Peyer's patch (tissue), 4 donors: ENCODE results near the gene PDE4D. TPM values are rescaled to one million over a fixed set of nuclear protein-coding genes. Genes with fewer than 3 reads are reported as not detected.

ENCODE experiments used
- DNase-seq, 3 donors: peaks; one replicate each; pipeline ENCODE4 v3.0.0-alpha.2; 2017 to 2019
- H3K27ac ChIP-seq, 4 donors: fragments of 200-600 bp; sonication (generic); one replicate each; pipeline ENCODE4 v1.5.1; 2016 to 2019
- H3K27me3 ChIP-seq, 2 donors: fragments of 200-600 bp; sonication (generic); one replicate each; pipeline ENCODE4 v1.5.1; 2019
- H3K36me3 ChIP-seq, 3 donors: fragments of 200-600 bp; sonication (generic); one replicate each; pipeline ENCODE4 v1.5.1; 2016 to 2019
- H3K4me1 ChIP-seq, 4 donors: fragments of 200-600 bp; sonication (generic); one replicate each; pipeline ENCODE4 v1.5.1; 2016 to 2019
- H3K4me3 ChIP-seq, 4 donors: fragments of 200-600 bp; sonication (generic); 1 replicate in 3 of 4; 2 replicates in 1 of 4; pipeline ENCODE4 v1.5.1; 2016 to 2019; ENCODE audit warnings: mild to moderate bottlenecking in 1 of 4
- H3K9me3 ChIP-seq, 4 donors: fragments of 200-600 bp; sonication (generic); one replicate each; pipeline ENCODE4 v1.5.1; 2016 to 2019; ENCODE audit warnings: mild to moderate bottlenecking in 1 of 4
- POLR2A ChIP-seq, 2 donors: fragments of 450-650 bp; IDR thresholded peaks; one replicate each; pipeline ENCODE4 v1.5.1; 2017; ENCODE audit warnings: antibody characterized with exemption in 2 of 2, mild to moderate bottlenecking in 2 of 2, moderate library complexity in 2 of 2
- total RNA-seq, 4 donors: library from RNA; depleted of rRNA; stranded (reverse); fragments of >200 nt; gene quantifications; one replicate each; pipeline ENCODE4 v1.1.0, GENCODE V29; 2016
- TF ChIP-seq, protein P1 (sequence below), 6 experiments: fragments of 450-650 bp in 4 of 6; fragments of 200-600 bp in 2 of 6; sonication (generic) in 1 of 6; IDR thresholded peaks; one replicate each; pipeline ENCODE4 v1.5.1; 2017 to 2019; ENCODE audit warnings: antibody characterized with exemption in 6 of 6, mild to moderate bottlenecking in 3 of 6, moderate library complexity in 1 of 6

The PDE4D gene
- total RNA-seq, 4 donors from 2014 or later = 19.8 to 89.1 (median 43.9) TPM

DNA sequence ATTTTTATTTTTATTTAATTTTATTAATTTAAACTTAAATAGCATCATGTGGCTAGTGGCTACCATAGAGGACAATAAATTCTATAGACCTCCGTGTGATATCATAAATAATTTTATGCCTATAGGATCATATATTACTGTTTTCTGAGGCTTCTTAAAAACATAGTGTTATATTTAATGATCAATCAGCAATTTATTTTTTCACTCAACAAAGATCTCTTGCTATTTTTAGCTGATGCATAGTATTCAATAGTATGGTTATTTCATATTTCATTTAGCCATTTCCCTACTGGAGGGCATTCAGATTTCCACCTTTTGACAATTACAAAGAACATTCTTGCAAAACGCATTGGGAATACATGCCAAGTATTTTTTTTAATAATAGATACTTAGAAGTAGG is 114.1 kb downstream of the PDE4D start:
- Histone ChIP-seq H3K27me3 (no peaks in the 10 kb centered on the region), H3K36me3 (no peaks in the 10 kb centered on the region), H3K27ac (no peak overlapping the region), H3K9me3 (no peaks in the 10 kb centered on the region), H3K4me3 (no peak overlapping the region), H3K4me1 (no peaks in the 10 kb centered on the region)
- no peak for TF ChIP-seq POLR2A (IDR thresholded peaks at IDR 0.05)
- DNase-seq = no peak

DNA sequence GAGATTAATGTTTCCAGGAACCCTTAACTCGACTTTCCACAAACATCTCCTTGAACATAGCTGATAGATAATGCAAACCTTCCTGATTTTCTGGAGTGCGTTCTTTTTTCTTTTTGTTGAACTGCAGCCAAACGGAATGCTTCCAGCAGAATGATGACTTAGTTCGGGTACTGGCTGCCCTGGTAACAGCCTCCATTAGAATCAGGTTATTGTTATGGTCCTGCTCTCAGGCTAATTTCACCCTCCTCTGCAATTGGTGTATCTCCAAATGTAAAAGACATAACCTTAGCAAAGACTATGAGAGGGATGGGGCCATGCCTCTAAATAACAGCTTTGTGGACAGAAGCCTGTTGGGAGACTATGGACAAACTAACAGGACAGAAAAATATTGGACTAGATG is 116.5 kb downstream of the PDE4D start:
- Histone ChIP-seq H3K27ac (no peak overlapping the region), H3K27me3 (no peaks in the 10 kb centered on the region), H3K9me3 (no peaks in the 10 kb centered on the region), H3K4me1 (no peaks in the 10 kb centered on the region), H3K36me3 (no peaks in the 10 kb centered on the region), H3K4me3 (no peak overlapping the region)
- DNase-seq = no peak
- TF ChIP-seq POLR2A (IDR thresholded peaks at IDR 0.05) = no peak
- TF ChIP-seq, protein P1, sequence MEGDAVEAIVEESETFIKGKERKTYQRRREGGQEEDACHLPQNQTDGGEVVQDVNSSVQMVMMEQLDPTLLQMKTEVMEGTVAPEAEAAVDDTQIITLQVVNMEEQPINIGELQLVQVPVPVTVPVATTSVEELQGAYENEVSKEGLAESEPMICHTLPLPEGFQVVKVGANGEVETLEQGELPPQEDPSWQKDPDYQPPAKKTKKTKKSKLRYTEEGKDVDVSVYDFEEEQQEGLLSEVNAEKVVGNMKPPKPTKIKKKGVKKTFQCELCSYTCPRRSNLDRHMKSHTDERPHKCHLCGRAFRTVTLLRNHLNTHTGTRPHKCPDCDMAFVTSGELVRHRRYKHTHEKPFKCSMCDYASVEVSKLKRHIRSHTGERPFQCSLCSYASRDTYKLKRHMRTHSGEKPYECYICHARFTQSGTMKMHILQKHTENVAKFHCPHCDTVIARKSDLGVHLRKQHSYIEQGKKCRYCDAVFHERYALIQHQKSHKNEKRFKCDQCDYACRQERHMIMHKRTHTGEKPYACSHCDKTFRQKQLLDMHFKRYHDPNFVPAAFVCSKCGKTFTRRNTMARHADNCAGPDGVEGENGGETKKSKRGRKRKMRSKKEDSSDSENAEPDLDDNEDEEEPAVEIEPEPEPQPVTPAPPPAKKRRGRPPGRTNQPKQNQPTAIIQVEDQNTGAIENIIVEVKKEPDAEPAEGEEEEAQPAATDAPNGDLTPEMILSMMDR (IDR thresholded peaks at IDR 0.05) = no peak

DNA sequence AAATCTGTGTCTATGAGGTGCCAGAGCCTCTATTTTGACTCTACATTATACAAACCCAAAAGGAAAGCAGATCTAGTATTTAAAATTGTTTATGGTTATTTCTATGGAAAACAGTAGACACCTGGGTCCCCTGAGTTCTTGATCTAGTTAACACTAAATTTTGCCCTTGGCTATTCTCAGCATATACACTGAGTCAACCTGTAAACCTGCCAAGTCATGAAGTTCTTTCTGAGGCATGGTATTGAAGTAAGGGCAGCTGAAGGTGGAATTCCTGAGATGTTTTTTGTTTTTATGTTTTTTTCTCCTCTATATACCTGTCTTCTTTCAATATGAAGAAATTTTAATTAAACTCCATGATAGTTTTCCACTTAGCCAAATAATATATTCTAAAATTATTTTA is 120.2 kb downstream of the PDE4D start:
- TF ChIP-seq, protein P1 (IDR thresholded peaks at IDR 0.05) = no peak
- TF ChIP-seq POLR2A (IDR thresholded peaks at IDR 0.05) = no peak

DNA sequence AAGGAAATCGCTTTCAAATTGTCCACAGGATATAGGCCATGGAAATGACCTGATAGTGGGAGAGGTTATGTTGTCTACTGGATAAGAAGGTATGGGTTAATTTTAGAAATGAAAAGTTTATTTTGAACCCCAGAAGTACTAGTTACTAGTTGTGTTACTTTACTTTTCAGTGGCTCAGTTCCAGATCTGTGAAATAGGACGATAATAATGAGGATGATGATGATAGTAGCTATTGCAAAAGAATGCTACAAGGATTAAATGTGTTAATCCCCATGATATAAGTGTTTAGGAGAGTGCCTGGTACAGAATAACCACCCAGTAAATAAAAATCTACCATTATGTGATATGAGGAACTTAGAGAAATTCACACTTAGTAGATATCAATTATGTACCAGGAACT is 120.8 kb downstream of the PDE4D start:
- no peak for DNase-seq
- Histone ChIP-seq H3K27me3 (no peaks in the 10 kb centered on the region), H3K36me3 (no peaks in the 10 kb centered on the region), H3K27ac (no peak overlapping the region), H3K4me3 (no peak overlapping the region), H3K4me1 (no peaks in the 10 kb centered on the region), H3K9me3 (no peaks in the 10 kb centered on the region)
- TF ChIP-seq POLR2A (IDR thresholded peaks at IDR 0.05) = no peak
- TF ChIP-seq, protein P1 (IDR thresholded peaks at IDR 0.05) = no peak

More for the DNA sequence above, 120.2 kb downstream of the PDE4D start:
- no peaks in the 10 kb centered on the region for H3K36me3 ChIP-seq
- no peaks in the 10 kb centered on the region for H3K4me1 ChIP-seq
- H3K27me3 ChIP-seq = no peaks in the 10 kb centered on the region
- no peaks in the 10 kb centered on the region for H3K9me3 ChIP-seq
- H3K4me3 ChIP-seq = no peak overlapping the region
- no peak overlapping the region for H3K27ac ChIP-seq
- DNase-seq = no peak

DNA sequence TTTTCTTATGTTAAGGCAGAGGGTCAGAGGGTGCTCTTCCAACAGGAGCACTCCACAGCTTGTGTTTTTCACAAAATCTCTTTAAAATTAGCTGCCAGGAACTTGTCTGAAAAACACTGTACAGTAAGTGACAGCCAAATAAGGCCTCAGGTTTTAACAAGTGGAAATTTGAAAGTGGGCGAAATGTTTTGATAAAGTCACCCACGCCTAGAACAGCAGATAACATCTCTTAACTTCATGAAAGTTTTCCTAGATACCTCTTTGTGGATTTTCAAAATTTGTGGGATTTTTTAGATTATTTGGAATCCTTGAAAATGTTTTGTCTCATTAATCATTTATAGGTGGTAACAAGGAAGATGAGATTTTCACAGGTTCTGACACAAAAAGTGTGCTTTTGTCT is 121.3 kb downstream of the PDE4D start:
- Histone ChIP-seq H3K36me3 (no peaks in the 10 kb centered on the region), H3K27ac (no peak overlapping the region), H3K4me1 (no peaks in the 10 kb centered on the region), H3K9me3 (no peaks in the 10 kb centered on the region), H3K27me3 (no peaks in the 10 kb centered on the region), H3K4me3 (no peak overlapping the region)
- TF ChIP-seq, protein P1 (IDR thresholded peaks at IDR 0.05) = no peak
- TF ChIP-seq POLR2A (IDR thresholded peaks at IDR 0.05) = no peak
- DNase-seq = no peak

DNA sequence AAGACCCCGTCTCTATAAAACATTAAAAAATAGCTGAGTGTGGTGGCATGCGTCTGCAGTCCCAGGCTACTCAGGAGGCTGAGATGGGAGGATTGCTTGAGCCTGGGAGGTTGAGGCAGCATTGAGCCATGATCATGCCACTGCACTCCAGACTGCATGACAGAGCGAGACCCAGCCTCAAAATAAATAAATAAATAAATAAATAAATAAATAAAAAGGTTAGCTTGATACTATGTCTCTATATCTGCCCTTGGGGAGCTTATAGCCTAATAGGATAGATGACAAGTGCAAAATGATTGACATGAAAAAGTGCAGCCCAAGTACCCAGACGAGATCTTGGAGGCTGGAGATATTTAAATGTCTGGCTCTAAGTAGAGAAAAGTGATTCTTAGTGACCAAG is 122.6 kb downstream of the PDE4D start:
- no peak for TF ChIP-seq POLR2A (IDR thresholded peaks at IDR 0.05)
- TF ChIP-seq, protein P1 (IDR thresholded peaks at IDR 0.05) = no peak
- Histone ChIP-seq H3K4me1 (no peaks in the 10 kb centered on the region), H3K27me3 (no peaks in the 10 kb centered on the region), H3K27ac (no peak overlapping the region), H3K4me3 (no peak overlapping the region), H3K9me3 (no peaks in the 10 kb centered on the region), H3K36me3 (no peaks in the 10 kb centered on the region)
- DNase-seq = no peak
